Kasumi-1 (cell line): Measurements from ENCODE around the gene SSBP2.
"Not testable (repeated sequence)": the region's sequence is repeated elsewhere in the genome, so short reads cannot be mapped to it uniquely, and the experiment has no call there.

Experiments
- DNase-seq, 2 experiments: peaks; one replicate each; lab custom pipeline; 2025; lab: John Stamatoyannopoulos, UW

SSBP2 gene

GRCh38 chr5:81524015-81524414, 226.9 kb downstream of the SSBP2 start:
- DNase-seq, result no peak

DNA sequence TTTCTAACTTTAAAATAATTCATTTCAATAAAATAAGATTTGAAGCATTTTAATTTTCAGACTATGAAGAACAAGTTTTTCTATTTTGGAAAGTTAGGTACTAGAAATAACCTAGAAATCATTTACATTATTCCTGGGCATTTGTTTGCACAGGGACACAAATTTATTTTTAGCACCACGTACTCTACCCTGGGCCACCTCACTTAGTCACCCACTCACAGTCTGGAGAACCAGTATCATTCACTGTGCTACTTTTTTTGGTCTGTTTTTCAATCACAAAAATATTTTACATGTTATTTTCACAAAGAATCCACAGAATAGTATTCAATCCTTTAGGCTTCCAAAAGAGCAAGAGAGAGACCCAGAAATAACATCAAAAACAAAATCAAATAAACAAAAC, 228.3 kb downstream of the SSBP2 start:
- no peak for DNase-seq

GRCh38 chr5:81520769-81521168, 230.1 kb downstream of the SSBP2 start:
- no peak for DNase-seq

DNA sequence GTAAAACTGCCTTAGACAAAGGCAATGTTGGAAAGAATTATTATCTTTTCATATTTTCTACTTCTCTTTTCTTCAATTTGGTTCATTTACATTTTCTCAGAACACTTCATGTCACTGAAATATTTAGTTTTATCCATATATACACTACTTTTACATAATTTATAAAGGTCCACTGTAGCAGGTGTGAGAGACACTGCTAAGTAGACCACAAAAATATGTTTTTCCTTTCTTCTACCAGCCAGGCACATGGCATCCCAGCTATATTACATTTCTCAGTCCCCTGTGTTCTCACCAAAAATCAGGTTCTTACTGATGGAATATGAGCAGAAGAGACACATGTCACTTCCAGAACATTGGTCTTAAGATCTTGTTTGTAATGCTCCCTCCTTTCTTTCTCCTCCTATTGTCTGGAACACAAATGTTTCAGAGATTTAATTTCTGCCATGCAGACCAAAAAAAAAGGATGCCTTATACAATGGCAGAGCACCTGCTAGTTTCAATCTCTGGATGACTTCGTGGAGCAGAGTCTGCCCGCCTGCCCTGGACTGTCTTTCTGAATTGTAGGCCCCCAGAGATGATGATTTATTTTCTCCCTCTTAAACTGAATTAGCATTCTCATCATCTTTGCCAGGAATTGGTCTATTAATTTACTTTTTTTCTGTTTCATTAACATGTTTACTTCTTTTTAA, 231.5 kb downstream of the SSBP2 start:
- no peak for DNase-seq

GRCh38 chr5:81517462-81517861, 233.4 kb downstream of the SSBP2 start:
- no peak for DNase-seq

GRCh38 chr5:81516091-81516490, 234.8 kb downstream of the SSBP2 start:
- DNase-seq, result no peak

DNA sequence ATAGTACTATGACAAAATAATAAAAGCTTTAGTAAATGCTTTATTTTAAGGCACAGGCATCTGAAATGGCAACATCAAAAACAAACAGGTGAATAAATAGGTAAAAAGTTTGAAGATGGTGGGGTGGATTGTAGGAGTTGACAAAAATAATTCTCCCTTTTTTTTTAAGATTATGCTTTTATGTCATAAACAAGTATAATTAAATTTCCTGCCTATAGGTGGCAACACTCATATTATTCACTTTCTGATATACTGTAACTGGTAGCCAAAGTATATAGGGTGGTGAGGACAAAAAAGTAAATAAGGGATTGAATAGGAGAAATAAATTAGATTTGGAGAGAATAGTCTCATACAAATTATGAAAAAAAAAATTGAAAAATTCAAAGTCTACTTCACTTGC, 236.9 kb downstream of the SSBP2 start:
- peak; percentile 44 to 63 for DNase-seq

DNA sequence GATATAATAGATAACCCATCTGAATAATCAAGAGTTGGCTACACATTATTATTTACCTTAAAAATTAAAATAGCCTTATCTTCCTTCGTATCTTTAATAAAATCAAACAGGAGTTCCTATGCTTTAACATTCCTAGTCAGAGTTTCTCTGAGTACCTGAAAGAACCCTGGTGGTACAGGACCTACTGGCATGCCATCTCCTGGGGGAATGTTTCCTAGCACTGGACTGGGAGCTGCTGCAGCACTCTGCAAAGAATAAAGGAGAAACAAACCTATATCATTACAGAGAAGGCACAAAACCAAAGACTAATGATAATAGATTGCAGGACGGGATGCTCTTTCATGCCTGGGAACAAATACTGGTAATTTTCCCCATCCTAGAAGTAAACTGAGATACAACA, 237.4 kb downstream of the SSBP2 start:
- DNase-seq, result no peak

GRCh38 chr5:81506900-81507588, 243.9 kb downstream of the SSBP2 start:
- peak; percentile 94 to 97 for DNase-seq

- no peak for DNase-seq
Measured at GRCh38 chr5:81506378-81506777, 244.5 kb downstream of the SSBP2 start.

DNA sequence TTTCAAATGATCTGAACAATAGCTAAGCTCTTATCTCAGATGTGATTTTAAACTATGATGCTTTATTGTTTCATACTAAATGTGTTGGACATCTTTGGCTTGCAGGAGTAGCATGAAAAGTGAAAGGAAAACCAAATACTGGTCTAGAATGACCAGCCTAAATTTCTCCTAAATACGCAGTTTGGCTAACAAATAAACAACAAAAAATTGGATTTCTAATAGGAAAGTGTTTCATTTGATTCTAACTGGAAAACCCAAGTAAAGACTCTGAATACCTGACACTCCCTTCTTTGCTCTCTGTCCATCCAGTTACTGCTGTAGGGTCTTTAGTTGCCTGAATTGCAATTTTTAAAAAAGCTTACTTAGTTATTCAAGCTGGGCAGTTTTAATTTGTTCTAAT, 245.2 kb downstream of the SSBP2 start:
- DNase-seq, result no peak

GRCh38 chr5:81503602-81504001, 247.3 kb downstream of the SSBP2 start:
- not testable (repeated sequence) for DNase-seq

DNA sequence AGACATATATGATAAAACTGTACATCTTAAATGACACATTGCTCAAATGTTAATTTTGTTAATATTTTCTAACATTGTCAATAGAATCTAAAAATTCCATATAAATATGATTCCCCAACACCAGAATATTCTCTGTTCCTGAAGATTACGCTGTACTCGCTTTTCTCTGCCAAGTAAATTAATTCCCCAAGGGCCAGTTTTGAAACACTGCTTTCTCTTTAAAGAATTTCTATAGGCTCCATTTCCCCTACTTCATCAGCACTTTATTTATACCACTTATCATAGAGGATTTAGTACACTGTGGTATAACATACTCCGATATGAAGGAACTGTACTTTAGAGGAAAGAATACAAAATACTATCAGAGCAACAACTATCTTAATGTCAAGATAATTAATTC, 255.6 kb downstream of the SSBP2 start:
- no peak for DNase-seq

GRCh38 chr5:81488862-81489261, 262.0 kb downstream of the SSBP2 start:
- DNase-seq, result no peak

- DNase-seq, result no peak
Measured at GRCh38 chr5:81486711-81487110, 264.2 kb downstream of the SSBP2 start.

DNA sequence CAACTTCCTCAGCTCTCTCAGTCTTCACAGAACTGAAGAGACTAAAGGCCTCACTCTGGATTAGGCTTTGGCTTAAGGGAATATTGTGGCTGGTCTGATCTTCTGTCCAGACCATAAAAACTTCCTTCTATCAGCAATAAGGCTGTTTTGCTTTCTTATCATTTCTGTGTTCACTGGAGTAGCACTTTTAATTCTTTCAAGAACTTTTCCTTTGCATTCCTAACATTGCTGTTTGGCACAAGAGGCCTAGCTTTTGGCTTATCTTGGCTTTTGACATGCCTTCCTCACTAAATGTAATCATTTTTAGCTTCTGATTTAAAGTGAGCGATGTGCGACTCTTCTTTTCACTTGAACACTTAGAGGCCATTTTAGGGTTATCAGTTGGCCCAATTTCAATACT, 268.3 kb downstream of the SSBP2 start:
- DNase-seq, result no peak

DNA sequence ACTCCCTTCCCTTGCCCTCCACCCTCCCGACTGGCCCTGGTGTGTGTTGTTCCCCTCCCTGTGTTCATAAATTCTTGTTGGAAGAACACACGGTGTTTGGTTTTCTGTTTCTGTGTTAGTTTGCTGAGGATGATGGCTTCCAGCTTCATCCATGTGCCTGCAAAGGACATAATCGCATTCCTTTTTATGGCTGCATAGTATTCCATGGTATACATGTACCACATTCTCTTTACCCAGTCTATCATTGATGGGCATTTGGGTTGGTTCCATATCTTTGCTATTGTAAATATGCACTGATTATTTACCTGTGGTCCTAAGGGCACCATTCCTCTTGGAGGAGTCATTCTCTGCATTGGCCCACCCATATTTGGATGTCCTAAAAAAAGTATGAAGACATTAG, 277.5 kb downstream of the SSBP2 start:
- not testable (repeated sequence) for DNase-seq

DNA sequence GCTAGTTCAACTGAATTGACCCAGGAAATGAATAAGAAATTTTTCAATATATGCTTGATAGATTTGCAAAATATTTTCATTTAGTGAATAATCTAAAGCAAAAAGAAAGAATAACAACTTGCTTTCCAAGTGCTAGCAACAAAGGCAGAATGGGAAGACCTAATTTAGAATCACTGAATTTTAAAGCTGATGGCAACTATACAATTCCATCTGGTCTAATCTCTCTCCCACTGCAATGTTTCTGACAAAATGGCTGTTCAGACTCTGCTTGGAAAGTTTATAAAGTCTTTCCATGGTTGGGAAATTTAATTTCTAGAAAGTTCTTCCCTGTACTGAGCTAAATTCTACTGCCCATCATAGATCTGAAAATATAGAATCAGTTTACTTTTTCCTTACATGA, 281.2 kb downstream of the SSBP2 start:
- no peak for DNase-seq

- DNase-seq, result no peak
Measured at GRCh38 chr5:81450940-81451339, 300.0 kb downstream of the SSBP2 start.

DNA sequence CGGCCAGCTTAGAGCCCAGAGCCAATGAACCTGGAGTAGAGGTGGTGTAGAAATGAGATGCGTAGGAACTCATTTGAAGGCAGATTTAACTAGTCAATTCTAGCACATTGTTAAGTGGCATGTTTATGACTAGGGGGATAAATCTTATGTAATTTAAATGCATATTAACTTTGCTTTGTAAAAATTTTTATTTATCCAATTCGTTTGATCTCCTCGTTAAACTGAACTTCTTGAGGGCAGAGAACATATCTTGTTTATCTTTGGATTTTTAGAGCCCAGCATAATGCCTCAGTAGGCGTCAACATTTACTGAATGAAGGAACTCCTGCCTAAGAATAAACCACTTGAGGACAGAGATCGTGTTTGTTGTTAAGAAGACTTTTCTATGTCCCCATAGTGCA, 315.9 kb downstream of the SSBP2 start:
- no peak for DNase-seq

DNA sequence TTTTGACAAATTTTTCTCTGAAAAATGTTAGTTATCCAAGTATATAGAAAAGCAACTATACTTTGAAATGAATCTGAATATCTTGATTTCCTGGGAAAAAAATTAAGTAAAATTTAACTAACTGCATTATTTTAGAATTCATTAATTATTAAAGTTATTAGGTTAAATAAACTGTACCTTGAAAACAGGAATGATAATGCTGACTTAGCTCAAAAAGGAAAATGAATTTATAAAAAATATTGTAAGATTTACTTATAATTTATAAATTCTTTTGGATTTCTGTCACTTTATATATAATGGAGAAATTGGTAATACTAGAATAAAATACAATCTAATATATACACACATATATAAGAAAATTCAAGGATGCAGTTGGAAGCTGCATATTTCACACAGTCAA, 320.9 kb downstream of the SSBP2 start:
- no peak for DNase-seq

DNA sequence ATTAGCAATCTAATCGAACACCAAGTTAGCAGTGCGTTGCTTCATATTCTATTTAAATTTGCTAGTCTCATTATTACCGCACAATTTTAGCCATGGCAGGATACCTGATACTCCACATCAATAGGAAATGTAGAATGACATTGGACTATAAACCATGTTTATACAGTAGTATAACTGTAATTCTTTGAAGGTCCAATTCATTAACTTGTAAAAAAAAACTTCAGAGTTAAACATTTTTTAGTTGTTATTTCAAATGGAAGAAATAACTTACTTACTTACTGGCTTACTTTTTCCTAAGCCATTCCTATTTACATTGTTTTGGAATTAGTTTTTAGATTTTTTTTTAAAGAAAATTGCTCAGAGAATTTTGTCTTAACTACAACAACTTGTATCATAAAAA, 321.5 kb downstream of the SSBP2 start:
- no peak for DNase-seq

- DNase-seq, result no peak
Measured at GRCh38 chr5:81428861-81429260, 322.0 kb downstream of the SSBP2 start.

GRCh38 chr5:81428446-81428845, 322.5 kb downstream of the SSBP2 start:
- no peak for DNase-seq
